Activated CD8-positive, alpha-beta memory T cell treated with anti-CD3 and anti-CD28 coated beads, Interleukin-2, amount 50 U/mL, for 4 hours (primary cell): ENCODE data around the gene PRKCZ.
A peak's percentile ranks its signal among the peaks of the same experiment; 100 is the strongest.

Source experiments
- DNase-seq: peaks from one replicate; pipeline ENCODE4 v3.0.0-alpha.2; 2020

The PRKCZ gene

DNA sequence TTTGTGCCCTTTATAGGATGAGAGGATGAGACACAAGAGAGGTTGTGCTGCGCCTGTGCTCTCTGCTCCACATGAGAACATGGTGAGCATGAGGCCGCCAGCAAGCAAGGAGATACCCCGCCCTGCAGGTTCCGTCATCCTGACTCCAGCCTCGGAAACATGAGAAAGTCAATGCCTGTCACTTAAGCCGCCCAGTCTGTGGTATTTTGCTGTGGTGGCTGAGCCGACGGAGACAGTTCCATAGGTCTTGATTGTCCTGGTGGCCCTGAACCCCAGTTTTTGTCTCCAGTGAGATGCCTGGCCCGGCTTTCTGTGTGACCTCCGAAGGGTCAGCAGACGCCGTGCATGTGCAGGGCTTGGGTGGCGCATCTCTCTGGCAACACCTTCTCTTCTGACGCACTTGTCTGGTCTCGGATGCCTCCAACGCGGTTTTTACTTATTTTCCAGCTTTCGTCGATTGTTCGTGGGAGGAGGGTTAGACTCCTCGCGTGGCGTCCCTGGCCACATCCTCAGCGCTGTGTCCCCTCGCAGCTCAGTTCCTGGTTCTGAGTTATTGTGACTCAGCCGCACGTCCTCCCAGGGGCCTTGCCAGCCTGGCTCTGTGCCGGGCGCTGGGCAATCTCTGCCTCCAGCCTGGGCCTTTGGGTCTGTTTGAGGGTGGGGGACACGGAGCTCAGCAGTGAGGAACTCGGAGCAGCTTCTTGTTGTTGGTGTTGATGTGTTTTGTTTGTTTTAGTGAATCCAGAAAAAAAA, 74.4 kb downstream of the PRKCZ start:
- DNase-seq = no peak

DNA sequence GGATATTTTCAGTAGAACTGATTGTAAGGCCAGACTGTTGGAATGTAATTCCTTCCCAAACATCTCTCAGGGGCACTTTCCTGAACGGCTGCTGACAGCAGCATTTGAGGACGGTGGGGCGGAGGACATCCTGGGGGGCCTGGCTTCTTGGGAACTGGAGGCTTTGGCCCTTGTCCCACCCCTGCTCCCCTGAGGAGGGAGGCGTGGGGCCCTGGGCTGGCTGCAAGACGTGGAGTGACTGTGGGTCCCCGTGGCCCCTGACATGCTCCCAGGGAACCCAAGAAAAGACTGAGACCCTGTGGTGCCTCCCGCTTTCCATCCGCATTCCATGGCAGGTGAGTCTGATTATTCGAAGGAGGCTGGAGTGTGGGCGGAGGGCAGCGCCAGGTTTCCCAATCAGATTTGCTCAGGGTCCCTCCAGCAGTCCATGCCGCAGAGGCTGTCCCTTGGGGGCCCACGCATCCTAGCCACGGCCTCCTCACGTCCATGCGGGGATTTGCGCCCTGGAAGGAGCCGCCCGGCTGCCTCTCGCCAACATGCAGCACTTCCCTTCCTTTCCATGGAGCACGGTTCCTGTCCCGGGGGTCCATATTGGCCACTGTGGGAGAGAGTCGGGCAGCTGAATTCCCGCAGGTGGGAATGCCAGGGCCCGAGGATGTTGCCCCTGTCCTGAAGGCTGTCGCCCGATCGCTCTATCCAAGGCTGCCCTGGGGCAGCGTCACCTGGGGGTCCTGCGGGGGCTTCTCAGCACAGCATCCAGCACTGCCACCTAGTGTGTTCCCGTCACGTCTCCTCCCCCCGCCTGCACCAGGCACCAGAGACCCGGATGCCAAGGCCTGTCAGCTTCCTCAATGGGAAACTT, 75.4 kb downstream of the PRKCZ start:
- no peak for DNase-seq

DNA sequence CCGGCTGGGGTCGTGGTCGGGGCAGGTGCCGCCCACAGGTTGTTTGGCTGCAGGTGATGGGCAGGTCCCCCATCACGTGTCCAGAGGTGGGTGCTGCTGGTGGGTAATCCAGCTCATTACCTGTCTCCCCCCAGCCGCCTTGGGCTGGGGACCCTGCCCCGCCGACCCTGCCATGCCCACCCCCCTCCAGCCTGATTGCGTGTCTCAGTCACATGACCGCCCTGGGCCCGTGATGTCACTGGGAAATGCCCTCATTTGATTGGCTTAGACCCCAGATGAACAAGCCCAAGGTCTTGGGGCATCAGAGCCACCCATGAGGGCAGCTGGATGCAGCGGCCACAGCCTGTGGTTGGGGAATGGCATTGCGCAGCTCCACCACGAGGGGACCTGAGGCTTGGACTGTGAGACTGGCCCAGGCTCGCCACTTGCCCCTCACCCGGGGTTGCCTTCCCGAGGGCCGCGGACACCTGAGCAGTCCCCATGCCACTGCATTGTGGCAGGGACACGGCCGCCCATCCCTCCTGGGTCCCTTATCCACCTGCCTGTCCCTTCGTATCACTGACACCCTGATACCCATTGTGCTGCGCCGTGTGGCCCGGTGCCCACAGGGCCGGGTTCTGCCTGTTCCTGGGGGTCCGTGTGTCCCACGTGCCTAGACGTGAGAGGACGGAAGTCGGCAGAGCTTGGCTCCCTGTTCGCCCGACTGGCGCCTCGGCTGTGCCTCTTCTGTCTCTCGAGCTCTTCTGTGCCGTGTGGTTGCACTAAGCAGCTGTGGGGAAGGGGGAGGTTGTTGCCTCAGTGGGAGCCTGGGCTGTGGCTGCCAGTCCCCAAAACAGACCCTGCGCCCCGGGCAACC, 76.3 kb downstream of the PRKCZ start:
- no peak for DNase-seq

DNA sequence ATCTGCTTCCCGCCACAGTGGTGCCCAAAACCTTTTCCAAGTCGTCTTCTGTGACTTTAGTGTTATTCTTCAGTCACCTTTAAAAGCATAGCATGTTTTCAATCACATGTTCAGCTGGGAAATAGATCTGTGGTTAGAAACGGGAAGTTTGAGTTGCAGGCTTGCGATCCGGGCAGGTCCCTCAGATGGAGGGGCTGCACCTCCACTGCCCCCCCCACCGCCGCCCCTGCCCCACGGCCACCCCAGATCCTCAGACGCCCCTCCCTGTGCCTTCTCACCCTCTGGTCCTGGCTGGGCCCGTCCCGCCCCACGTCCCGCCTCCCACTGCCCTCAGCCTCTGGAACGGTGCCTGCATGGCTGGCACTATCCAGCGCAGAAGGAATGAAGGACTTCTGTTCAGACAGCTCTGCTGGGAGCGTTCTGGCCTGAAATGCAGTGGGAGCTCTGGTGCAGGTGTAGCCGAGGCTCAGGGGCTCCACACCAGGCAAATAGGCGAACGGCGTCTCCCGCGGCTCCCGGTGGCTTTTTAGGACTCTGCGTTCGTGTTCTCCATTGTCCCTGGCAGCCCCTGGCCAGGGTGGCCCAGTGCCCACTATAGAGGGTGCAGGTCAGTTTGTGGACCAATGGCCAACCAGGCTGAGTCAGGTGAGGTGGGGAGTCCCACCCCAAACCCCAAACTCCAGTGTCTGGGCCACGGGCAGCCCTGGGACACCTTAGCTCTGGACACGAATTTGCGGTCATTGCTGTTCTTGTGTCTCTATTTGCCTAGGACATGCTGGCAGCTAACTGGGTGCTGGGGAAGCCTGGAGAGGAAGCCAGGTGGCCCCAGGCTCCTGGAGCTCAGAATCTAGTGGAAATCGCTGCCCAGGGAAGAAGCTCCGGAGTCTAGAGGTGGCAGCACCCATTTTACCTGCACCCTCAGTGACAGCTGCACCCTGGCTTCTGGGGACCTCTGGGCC, 77.3 kb downstream of the PRKCZ start:
- no peak for DNase-seq

DNA sequence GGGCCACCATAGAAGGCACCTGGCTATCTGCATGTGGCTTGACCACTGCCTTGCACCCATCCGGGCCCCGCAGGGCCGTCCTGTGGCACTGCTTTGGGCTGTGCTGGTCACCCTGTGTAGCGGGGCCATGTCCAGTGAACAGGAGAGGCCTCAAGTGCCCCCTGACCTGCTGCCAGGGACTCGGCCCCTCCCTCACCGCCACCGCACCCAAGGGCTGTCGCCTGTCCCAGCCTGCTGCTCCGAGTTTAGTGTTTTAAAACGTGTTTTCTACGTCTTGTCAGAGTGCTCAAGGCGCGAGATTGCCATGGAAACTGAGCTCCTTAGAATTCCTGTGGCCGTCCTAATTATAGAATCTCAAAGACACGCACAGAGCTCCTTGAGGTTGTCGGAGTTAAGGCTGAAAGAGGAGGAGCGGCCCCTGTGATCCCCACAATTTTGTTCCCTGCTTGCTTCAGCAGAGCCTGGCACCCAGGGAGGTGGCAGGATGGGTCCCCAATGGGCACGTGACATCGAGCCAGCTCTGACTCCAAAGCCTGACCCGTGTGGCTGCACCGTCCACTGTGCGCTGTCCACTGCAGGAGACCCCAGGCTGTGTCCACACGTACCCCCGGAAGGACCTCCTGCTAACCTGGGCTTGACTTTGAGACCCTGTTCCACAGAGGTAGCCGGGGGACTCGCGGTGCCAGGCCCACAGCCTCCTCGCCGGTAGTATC, 78.1 kb downstream of the PRKCZ start:
- DNase-seq = no peak

DNA sequence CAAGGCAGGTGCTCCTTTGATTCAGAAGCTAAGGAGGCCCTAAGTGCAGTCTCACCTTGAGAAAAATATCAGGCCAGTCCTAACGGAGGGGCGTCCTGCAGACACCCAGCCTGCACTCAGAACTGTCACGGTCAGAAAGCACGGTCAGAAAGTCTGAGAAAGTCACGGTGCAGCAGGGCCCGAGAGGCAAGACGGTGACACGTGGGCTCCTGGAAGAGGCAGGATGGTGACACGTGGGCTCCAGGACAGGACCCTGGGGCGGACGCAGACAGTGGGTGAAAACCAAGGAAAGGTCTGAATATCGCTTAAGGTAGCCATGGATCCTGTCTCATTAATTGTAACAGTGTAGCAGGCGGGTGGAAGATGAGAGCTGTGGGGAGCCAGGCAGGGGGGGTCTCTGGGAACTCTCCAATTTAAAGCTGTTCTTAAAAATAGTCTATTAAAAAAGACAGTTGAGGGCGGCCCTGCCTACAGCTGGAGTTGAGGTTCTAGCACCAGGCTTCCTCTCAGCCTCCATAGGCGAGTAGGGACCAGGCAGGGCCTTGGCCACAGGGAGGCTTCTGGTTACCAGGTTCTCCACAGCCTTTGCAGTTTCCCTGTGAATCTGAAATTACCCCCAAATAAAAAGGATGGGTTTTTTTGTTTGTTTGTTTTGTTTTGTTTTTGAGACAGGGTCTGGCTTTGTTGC, 79.2 kb downstream of the PRKCZ start:
- no peak for DNase-seq

DNA sequence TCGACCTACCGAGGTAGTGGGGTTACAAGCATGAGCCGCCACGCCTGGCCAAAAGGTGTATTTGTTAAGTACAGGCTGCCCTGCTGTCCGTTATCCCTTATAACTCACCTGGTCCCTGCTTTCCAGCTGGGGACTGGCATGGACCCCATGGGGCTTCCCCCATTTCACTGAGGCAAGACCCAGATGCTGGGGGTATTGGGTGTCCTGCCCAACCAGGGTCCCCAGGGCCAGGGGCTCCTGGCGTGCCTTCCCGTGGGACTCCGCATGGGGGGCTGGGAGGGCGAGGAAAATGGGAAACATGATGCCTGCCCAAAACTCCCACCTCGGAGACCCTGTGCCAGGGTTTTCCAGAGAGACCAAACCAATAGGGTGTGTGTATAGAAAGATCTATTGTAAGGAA, 79.9 kb downstream of the PRKCZ start:
- no peak for DNase-seq

DNA sequence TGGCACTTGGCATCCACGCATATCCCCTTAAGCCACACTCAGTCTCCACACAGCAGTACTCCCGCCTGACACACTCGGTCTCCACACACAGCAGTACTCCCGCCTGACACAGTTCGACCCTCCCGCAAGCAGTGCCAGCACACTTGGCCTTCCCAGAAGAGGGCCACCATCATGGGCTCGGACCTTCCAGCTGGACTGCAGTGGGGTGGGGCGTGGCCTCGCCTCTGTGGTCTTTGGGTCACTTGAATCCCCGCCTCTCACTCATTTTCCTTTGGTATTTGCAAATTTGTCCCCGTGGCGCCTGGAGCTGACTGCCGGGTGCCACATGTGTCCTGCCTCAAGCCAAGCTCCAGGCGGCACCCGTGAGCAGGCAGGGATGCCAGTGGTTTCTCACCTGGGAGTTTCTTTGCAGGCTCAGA, 80.7 kb downstream of the PRKCZ start:
- no peak for DNase-seq

DNA sequence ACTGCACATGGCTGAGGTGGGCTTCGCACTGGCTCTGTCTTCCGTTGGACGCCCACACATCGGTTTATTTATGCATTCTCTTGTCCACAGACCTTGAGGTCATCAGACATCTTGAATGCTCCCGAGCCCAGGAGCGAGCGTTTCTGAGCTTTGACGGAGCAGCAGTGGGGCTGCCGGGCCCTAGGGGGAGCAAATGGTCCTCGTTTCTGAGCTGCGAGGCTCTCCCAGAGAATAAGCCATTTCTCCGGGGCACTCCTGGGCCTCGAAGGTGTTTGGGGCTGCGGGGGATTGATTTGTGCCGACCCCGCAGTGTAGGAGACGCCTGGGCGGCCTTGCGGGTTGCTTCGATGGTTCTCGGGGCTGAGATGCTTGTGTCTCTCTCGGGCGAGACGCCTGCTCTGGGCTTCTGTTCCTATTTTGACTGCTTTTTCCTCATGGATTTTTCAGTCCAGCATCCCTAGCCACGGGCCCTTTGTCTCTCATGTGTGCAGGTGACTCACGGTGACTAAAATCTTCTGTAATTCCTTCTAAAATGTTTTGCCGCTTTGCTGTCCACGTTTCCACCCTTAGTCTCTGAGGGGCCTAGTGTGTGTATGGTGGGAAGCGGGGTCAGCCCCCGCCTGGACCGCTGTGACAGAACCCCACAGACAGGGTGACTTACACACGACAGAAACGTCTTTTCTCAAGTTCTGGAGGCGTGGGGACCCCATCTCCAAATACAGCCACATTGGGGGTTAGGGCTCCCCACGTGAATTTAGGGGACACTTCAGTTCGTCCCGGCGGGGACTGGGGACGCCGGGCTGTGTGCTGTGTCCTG, 82.2 kb downstream of the PRKCZ start:
- peak; percentile 41 for DNase-seq

DNA sequence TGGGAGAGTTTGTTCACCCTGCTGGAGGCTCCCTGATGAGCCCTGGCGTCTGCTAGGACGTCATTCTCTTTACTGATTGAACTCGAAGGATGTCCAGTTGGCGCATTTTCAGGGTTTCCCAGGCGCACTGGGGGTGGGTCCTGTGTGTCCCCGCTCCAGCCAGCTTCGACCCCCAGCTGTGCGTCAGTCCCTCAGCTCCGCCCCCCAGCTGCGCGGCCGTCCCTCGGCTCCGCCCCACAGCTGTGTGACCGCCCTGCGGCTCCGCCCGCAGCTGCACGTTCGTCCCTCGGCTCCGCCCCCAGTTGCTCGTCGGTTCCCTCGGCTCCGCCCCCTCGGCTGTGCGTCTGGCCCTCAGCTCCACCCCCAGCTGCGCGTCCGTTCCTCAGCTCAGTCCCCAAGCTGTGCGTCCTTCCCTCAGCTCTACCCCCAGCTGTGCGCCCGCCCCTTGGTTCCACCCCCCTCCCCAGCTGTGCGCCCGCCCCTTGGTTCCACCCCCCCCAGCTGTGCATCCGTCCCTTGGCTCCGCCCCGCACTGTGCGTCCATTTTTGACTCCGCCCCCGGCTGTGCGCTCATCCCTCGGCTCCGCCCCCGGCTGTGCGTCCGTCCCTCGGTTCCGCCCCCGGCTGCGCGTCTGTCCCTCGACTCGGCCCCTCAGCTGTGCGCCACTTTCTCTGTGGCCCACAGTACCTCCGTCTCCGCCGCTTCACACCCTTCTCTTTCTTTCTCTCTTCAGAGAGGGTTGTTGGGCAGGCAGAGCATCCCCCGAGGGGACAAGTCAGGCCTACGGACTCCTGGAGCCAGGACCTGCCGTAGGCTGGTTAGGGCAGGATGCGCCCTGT, 83.0 kb downstream of the PRKCZ start:
- peak; percentile 96 for DNase-seq

DNA sequence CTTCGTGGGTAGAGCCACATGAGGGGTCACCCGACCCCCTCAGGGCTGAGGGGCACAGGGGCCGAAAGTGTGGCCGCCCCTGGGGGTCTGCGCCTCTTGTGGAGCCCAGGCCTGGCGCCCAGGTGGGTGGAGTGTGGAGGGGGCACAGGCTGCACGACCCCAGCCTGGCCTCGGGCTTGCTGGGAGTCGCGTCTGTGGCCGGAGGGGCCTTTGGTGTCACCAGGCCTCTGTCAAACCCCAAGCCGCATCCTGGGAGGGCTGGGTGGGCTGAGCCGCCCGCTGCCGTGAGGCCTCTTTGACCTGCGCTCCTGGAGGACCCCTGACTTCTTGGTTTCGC, 83.6 kb downstream of the PRKCZ start:
- DNase-seq = no peak

DNA sequence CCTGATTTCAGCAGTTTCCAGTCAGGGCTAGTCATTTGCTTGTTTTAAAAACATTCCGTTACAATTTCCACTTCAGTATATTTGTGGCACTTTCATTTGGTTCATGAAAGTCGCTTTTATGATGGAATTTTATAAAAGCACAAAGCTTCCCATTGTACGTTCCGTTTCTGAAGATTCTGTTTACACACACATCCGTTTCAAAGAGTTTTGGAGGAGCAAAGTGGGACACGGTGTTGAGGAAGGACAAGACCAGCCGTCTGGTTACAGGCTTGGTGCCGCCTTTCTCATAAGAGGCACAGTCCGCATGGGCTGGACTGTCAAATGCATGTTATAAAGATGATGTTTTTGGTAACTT, 84.0 kb downstream of the PRKCZ start:
- DNase-seq = no peak

DNA sequence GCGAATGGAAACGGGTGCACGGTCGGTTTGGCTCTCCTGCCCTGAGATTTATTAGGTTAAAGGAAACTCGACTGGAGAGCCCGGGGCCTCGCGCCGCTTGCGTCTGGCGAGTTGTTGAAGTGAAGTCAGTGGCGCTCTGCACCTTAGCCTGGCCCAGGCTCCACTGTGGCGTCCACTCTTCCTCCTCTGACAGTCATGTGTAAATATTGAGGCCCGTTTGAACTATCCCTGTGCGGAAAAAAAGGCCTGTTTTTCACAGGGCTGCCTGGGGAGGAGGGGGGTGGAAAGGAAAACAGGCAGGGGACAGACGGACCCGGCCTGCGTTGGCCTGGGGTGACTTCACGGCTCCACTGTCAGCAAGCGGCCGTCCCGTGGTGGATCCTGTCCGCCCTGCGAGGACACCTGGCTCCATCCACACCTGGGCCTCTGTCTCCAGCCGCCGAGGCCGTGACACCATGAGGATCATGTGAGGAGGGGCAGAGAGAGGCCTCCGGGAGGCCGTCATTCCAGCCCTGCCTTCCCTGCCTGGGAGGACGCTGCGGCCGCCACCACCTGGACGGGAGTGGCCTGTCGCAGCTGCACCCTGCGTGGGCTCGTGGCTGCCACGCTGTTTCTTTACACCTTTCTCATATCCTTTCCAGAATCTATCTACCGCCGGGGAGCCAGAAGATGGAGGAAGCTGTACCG, 84.6 kb downstream of the PRKCZ start:
- no peak for DNase-seq

DNA sequence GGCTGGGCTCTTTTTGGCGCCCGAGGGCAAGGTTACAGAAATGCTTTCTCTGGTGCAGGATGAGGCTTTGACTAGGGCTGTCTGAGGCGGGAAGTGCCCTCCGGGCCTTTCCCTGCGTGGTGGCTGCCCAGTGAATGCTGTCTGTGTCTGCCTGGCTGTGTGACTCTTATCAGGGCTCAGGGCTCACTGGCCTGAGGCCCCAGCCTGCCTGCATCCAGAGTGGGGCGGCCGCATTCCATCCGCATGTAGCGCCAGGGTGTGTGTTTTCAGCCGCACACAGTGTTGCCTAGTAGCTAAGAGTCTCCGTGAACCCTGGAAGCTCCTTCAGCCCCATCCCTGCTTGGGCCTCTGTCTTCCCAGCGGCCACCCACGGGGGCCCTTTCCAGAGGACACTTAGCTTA, 85.2 kb downstream of the PRKCZ start:
- no peak for DNase-seq

DNA sequence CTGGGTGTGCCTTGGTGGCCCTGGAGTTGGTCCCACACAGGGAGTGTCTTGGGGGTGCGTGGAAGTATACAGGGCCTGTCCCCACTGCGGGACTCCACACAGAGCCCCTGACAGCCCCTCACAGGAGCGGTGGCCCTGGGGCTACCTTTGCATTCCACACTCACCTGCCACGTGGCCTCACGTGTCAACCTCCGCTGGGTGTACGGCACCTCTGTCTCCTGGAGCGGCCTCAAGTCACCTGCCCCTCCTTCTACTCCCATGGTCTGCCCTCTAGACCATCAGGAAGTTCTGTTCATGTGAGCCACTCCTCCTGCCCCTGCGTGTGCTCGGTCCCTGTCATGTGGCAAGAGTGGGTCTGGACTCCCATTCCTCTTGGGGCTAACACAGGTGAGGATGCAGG, 85.7 kb downstream of the PRKCZ start:
- DNase-seq = no peak

DNA sequence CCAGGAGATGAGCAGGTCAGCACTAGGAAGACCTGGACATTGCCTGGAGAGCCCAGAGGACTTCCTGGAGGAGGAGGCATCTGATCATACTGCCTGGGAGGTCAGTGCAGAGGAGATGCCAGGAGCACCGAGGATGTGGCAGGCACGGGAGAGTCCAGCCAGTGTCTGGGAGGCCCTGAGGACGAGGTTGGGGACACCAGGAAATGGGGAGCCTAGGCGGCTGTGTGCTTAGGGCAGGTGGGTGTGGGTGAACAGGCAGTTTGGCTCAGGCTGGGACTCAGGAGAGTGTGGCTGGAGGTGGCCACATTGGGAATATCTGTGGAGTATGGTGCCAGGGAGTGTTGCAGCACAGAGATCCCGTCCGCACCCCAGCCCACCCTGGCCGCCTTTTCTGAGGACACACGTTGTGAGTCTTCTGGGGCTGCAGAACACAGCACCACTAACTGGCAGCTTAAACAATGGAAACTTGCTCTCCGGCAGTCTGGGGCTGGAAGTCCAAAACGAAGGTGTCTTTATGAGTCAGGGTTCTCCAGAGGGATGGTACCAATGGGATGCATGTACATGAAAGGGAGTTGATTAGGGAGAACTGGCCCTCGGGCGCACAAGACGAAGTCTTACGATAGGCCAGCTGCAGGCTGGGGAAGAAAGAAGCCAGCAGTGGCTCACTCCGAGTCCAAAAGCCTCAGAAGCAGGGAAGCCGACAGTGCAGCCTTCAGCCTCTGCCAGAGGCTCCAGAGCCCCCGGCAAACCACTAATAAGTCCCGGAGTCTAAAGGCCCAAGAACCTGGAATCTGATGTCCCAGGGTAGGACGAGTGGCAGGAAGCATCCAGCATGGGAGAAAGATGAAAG, 86.4 kb downstream of the PRKCZ start:
- no peak for DNase-seq

DNA sequence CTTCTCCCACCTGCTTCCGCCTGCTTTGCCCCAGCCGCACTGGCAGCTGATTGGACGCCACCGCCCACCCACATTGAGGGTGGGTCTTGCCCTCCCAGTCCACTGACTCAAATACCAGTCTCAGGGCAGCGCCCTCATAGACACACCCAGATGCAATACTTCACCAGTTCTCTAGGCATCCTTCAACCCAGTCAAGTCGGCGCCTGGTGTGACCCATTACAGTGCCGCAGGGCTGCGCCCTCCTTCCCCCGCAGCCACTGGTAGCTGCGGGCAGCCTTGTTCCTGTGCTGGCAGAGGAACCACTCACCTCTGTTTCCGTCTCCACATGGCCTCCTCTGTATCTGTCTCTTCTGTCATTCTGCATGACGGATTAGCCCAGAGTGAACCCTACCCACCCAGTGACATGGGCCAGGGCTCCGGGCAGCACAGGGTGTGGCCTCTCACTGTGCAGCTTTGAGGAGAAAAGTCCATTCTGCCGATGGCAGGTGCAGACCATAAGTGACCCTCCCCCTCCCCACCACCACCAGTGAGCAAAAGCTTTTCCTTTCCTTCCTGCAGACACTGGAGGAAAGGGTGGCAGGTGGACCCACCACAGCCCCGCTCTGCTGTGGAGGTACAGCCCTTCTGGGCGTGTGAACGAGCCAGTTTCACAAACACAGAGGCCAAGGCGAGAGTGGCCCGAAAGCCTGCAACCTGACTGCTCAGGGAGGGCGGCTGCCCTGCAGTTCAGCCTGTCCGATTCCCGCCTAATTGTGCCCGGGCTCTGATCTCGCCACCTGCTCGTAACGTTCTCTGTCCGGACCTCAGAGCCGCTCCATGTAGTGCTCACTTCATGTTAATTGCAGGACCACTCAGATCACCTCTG, 87.3 kb downstream of the PRKCZ start:
- no peak for DNase-seq
